Stimulated activated CD4-positive, alpha-beta T cell treated with anti-CD3 and anti-CD28 coated beads, TNF-alpha, amount 100 ng/mL, for 48 hours (primary cell): ENCODE measurements around the gene LYZL1.
"Not testable (repeated sequence)": the region's sequence is repeated elsewhere in the genome, so short reads cannot be mapped to it uniquely, and the experiment has no call there.

Source experiments
- DNase-seq, 3 donors: peaks; one replicate each; pipeline ENCODE4 v3.0.0-alpha.2; 2020; ENCODE audit warnings: low read depth in 3 of 3

LYZL1 gene

GRCh38 chr10:29308142-29308541 lies 19.3 kb downstream of the LYZL1 start:
- DNase-seq = not testable (repeated sequence)

GRCh38 chr10:29309465-29309864 lies 20.6 kb downstream of the LYZL1 start:
- no peak for DNase-seq

GRCh38 chr10:29310463-29310862 lies 21.6 kb downstream of the LYZL1 start:
- DNase-seq = not testable (repeated sequence)

GRCh38 chr10:29313071-29313470 lies 24.2 kb downstream of the LYZL1 start:
- DNase-seq = no peak

GRCh38 chr10:29314726-29315125 lies 25.9 kb downstream of the LYZL1 start:
- no peak for DNase-seq

GRCh38 chr10:29315814-29316213 lies 26.9 kb downstream of the LYZL1 start:
- DNase-seq = no peak

- no peak for DNase-seq
Observed at GRCh38 chr10:29316308-29317026, 27.6 kb downstream of the LYZL1 start.

GRCh38 chr10:29317027-29317420 lies 28.2 kb downstream of the LYZL1 start:
- no peak for DNase-seq

GRCh38 chr10:29317423-29318021 lies 28.7 kb downstream of the LYZL1 start:
- DNase-seq = no peak

GRCh38 chr10:29318141-29319071 lies 29.5 kb downstream of the LYZL1 start:
- DNase-seq = not testable (repeated sequence)

GRCh38 chr10:29319205-29319781 lies 30.4 kb downstream of the LYZL1 start:
- no peak for DNase-seq

GRCh38 chr10:29320680-29321121 lies 31.8 kb downstream of the LYZL1 start:
- DNase-seq = not testable (repeated sequence)

- DNase-seq = no peak
Observed at GRCh38 chr10:29321656-29322055, 32.8 kb downstream of the LYZL1 start.

GRCh38 chr10:29322918-29323317 lies 34.0 kb downstream of the LYZL1 start:
- DNase-seq = no peak

- no peak for DNase-seq
Observed at GRCh38 chr10:29323367-29323766, 34.5 kb downstream of the LYZL1 start.

GRCh38 chr10:29324220-29324841 lies 35.5 kb downstream of the LYZL1 start:
- no peak for DNase-seq

GRCh38 chr10:29326299-29326698 lies 37.4 kb downstream of the LYZL1 start:
- no peak for DNase-seq

- no peak for DNase-seq
Observed at GRCh38 chr10:29326886-29327745, 38.2 kb downstream of the LYZL1 start.

- no peak for DNase-seq
Observed at GRCh38 chr10:29327746-29328102, 38.9 kb downstream of the LYZL1 start.

GRCh38 chr10:29328983-29329382 lies 40.1 kb downstream of the LYZL1 start:
- no peak for DNase-seq

GRCh38 chr10:29329420-29329819 lies 40.5 kb downstream of the LYZL1 start:
- DNase-seq = no peak
